ENCODE results near the gene SMC5. TPM values are rescaled to one million over a fixed set of nuclear protein-coding genes. Genes with fewer than 3 reads are reported as not detected.

Gene SMC5
- 10 to 100 TPM; 15.1 to 26.7 (median 19.1) TPM for total RNA-seq

- TF ChIP-seq POLR2A (IDR thresholded peaks at IDR 0.05) = peak in 1 of 2 donors; percentile 88
- no peak for TF ChIP-seq CTCF (IDR thresholded peaks at IDR 0.05)
- DNase-seq (ENCODE audit: low spot score in 2 of 2) = peak; percentile 86 to 97
- intact Hi-C loops (cut with DNase I; ENCODE audit: low total_unique reads) = no loop called here
- peak within 1 kb of the TSS; percentile 87 for H3K4me3 ChIP-seq (ENCODE audit: low read depth, poor library complexity, severe bottlenecking)
- WGBS, 2 donors = 0 to 1% methylated on average over 62 to 65 of the region's 75 CpGs
These were observed at the start of gene SMC5 for GRCh38 chr9:70258692-70259511. TSS of gene SMC5 (plus strand) at chr9:70258978. CDS start at chr9:70259079, 101 bp downstream.

GRCh38 chr9:70217029-70217428 is 41.7 kb upstream of the SMC5 start:
- DNase-seq (ENCODE audit: low spot score in 2 of 2) = no peak
- TF ChIP-seq CTCF (IDR thresholded peaks at IDR 0.05) = no peak
- no peak for TF ChIP-seq POLR2A (IDR thresholded peaks at IDR 0.05)
- 62 to 65% methylated on average over 16 of the region's 16 CpGs for WGBS, 2 donors
- intact Hi-C loops (cut with DNase I; ENCODE audit: low total_unique reads) = no loop called here
- no peak overlapping the region for H3K4me3 ChIP-seq (ENCODE audit: low read depth, poor library complexity, severe bottlenecking)

GRCh38 chr9:70218767-70219166 is 40.0 kb upstream of the SMC5 start:
- DNase-seq (ENCODE audit: low spot score in 2 of 2) = no peak
- TF ChIP-seq POLR2A (IDR thresholded peaks at IDR 0.05) (no peak), CTCF (IDR thresholded peaks at IDR 0.05) (no peak)
- intact Hi-C loops (cut with DNase I; ENCODE audit: low total_unique reads) = no loop called here
- WGBS, 2 donors = 57 to 62% methylated on average over 1 of the region's 1 CpG
- H3K4me3 ChIP-seq (ENCODE audit: low read depth, poor library complexity, severe bottlenecking) = no peak overlapping the region

GRCh38 chr9:70220216-70220615 is 38.6 kb upstream of the SMC5 start:
- no peak for TF ChIP-seq POLR2A (IDR thresholded peaks at IDR 0.05)
- TF ChIP-seq CTCF (IDR thresholded peaks at IDR 0.05) = no peak
- no peak for DNase-seq (ENCODE audit: low spot score in 2 of 2)
- 57 to 71% methylated on average over 2 of the region's 2 CpGs for WGBS, 2 donors
- intact Hi-C loops (cut with DNase I; ENCODE audit: low total_unique reads) = no loop called here
- no peak overlapping the region for H3K4me3 ChIP-seq (ENCODE audit: low read depth, poor library complexity, severe bottlenecking)

- DNase-seq (ENCODE audit: low spot score in 2 of 2) = no peak
- 72 to 84% methylated on average over 1 of the region's 1 CpG for WGBS, 2 donors
- TF ChIP-seq CTCF (IDR thresholded peaks at IDR 0.05) (no peak), POLR2A (IDR thresholded peaks at IDR 0.05) (no peak)
- intact Hi-C loops (cut with DNase I; ENCODE audit: low total_unique reads) = no loop called here
- H3K4me3 ChIP-seq (ENCODE audit: low read depth, poor library complexity, severe bottlenecking) = no peak overlapping the region
These were observed 36.4 kb upstream of the SMC5 start for GRCh38 chr9:70222354-70222753.

Data from lower leg skin (tissue), 4 donors.